ENCODE measurements around the gene NPHP4.

GRCh38 chr1:5975133-5975880, 16.9 kb downstream of the NPHP4 start:
- TF ChIP-seq ELF4 (CRISPR knock-in tag; IDR thresholded peaks at IDR 0.05; ENCODE audit: low read depth) (no peak), NR2C2 (CRISPR knock-in tag; IDR thresholded peaks at IDR 0.05) (no peak), CTCF (IDR thresholded peaks at IDR 0.05) (peak; percentile 50; the same call in 1 of the 2 replicates), MAX (CRISPR knock-in tag; IDR thresholded peaks at IDR 0.05) (no peak), GRHL2 (CRISPR knock-in tag; IDR thresholded peaks at IDR 0.05; ENCODE audit: insufficient replicate concordance, severe bottlenecking) (no peak), SP1 (CRISPR knock-in tag; conservative IDR thresholded peaks at IDR 0.05) (no peak), USF1 (CRISPR knock-in tag; IDR thresholded peaks at IDR 0.05) (no peak), PRDM15 (CRISPR knock-in tag; IDR thresholded peaks at IDR 0.05) (no peak), ESRRA (CRISPR knock-in tag; IDR thresholded peaks at IDR 0.05; ENCODE audit: borderline replicate concordance) (no peak), PRRX2 (CRISPR knock-in tag; IDR thresholded peaks at IDR 0.05) (no peak), ZNF512 (CRISPR knock-in tag; IDR thresholded peaks at IDR 0.05; ENCODE audit: borderline replicate concordance) (no peak)
